Measurements from ENCODE around the gene NAA35.
"Not testable (repeated sequence)": the region's sequence is repeated elsewhere in the genome, so short reads cannot be mapped to it uniquely, and the experiment has no call there.

Gene NAA35

GRCh38 chr9:86035827-86036440, 95.0 kb downstream of the NAA35 start:
- DNase-seq: no peak

- DNase-seq: no peak
These were observed 95.6 kb downstream of the NAA35 start for GRCh38 chr9:86036555-86036954.

- no peak for DNase-seq
These were observed 99.3 kb downstream of the NAA35 start for GRCh38 chr9:86039991-86040860.

- no peak for DNase-seq
These were observed 99.9 kb downstream of the NAA35 start for GRCh38 chr9:86040861-86041155.

GRCh38 chr9:86041311-86041741, 100.4 kb downstream of the NAA35 start:
- no peak for DNase-seq

GRCh38 chr9:86042199-86042978, 101.4 kb downstream of the NAA35 start:
- DNase-seq: no peak

- DNase-seq: no peak
These were observed 102.6 kb downstream of the NAA35 start for GRCh38 chr9:86043586-86043985.

GRCh38 chr9:86043999-86044398, 103.1 kb downstream of the NAA35 start:
- DNase-seq: no peak

- no peak for DNase-seq
These were observed 104.7 kb downstream of the NAA35 start for GRCh38 chr9:86045654-86046053.

GRCh38 chr9:86046071-86046636, 105.2 kb downstream of the NAA35 start:
- no peak for DNase-seq

GRCh38 chr9:86046930-86047341, 106.0 kb downstream of the NAA35 start:
- no peak for DNase-seq

- no peak for DNase-seq
These were observed 106.4 kb downstream of the NAA35 start for GRCh38 chr9:86047361-86047760.

GRCh38 chr9:86048018-86048742, 107.2 kb downstream of the NAA35 start:
- DNase-seq: not testable (repeated sequence)

GRCh38 chr9:86052556-86053468, 111.9 kb downstream of the NAA35 start:
- DNase-seq: peak in 1 of 2 donors; percentile 0

- no peak for DNase-seq
These were observed 113.7 kb downstream of the NAA35 start for GRCh38 chr9:86054695-86055094.

- no peak for DNase-seq
These were observed 116.5 kb downstream of the NAA35 start for GRCh38 chr9:86057491-86057890.

GRCh38 chr9:86061972-86062739, 121.2 kb downstream of the NAA35 start:
- no peak for DNase-seq

GRCh38 chr9:86062845-86063693, 122.1 kb downstream of the NAA35 start:
- no peak for DNase-seq

- no peak for DNase-seq
These were observed 123.3 kb downstream of the NAA35 start for GRCh38 chr9:86064220-86064619.

All from CD4-positive, alpha-beta T cell treated with Interferon alpha-2 for 1 hour (primary cell).